ENCODE measurements around the gene SULF2. TPM values are rescaled to one million over a fixed set of nuclear protein-coding genes. Genes with fewer than 3 reads are reported as not detected.

The SULF2 gene
- total and polyA plus RNA-seq, 2 experiments from 2014 or later = 49.0 to 66.6 TPM

DNA sequence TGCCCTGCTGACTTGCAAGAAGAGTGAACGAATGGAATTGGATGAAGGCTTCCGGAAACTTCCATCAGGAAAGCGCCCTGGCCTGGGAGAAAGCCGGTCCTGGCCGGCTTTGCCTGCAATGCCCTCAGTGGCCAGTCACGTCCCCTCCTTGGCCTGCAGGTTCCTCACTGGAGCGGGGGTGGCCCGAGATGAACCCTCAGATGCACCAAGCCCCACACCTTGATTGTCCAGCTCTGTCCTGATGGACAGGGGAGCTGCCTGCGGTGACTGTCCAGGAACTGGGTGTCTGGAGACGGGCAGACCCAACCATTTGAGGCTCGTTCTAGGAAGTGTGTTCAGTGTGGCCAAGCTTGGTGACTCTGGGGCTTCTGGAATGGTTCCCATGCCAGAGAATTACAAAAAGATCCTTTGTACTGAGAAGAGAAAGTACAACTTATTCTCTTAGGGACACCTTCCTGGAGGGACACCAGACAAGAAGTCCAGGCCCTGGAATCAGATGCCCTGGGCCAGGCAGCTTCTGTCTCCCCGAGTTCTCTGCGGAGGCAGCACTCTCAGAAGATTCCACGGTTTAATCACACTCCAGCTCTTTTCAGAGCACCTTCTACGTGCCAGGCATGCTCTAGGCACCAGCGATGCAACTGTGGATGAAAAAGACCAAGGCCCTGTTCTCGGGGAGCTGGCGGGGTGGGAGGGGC lies 17.1 kb upstream of the SULF2 start:
- Histone ChIP-seq H3K4me1 (ENCODE audit: insufficient read depth) (no peaks in the 10 kb centered on the region), H3K4me3 (no peak overlapping the region), H3K9me3 (ENCODE audit: low read depth) (no peaks in the 10 kb centered on the region), H4K20me1 (ENCODE audit: insufficient read depth, poor library complexity, severe bottlenecking) (no peaks in the 10 kb centered on the region), H3K79me2 (no peaks in the 10 kb centered on the region), H3K4me2 (no peak overlapping the region), H3K36me3 (replicated peaks; ENCODE audit: insufficient read depth, low read depth) (no peaks in the 10 kb centered on the region), H3K27me3 (peaks cover 16% of the 10 kb centered on the region), H3K27ac (no peak overlapping the region), H3K9me2 (replicated peaks; ENCODE audit: insufficient read depth) (no peaks in the 10 kb centered on the region), H2AFZ (no peak overlapping the region)
- WGBS (ENCODE audit: low lambda C conversion rate, missing lambda C conversion rate) = 91% methylated on average over 18 of the region's 18 CpGs
- TF ChIP-seq, protein P1, sequence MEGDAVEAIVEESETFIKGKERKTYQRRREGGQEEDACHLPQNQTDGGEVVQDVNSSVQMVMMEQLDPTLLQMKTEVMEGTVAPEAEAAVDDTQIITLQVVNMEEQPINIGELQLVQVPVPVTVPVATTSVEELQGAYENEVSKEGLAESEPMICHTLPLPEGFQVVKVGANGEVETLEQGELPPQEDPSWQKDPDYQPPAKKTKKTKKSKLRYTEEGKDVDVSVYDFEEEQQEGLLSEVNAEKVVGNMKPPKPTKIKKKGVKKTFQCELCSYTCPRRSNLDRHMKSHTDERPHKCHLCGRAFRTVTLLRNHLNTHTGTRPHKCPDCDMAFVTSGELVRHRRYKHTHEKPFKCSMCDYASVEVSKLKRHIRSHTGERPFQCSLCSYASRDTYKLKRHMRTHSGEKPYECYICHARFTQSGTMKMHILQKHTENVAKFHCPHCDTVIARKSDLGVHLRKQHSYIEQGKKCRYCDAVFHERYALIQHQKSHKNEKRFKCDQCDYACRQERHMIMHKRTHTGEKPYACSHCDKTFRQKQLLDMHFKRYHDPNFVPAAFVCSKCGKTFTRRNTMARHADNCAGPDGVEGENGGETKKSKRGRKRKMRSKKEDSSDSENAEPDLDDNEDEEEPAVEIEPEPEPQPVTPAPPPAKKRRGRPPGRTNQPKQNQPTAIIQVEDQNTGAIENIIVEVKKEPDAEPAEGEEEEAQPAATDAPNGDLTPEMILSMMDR (IDR thresholded peaks at IDR 0.05; ENCODE audit: poor library complexity) = no peak
- TF ChIP-seq EZH2phosphoT487 (IDR thresholded peaks at IDR 0.05; ENCODE audit: low read depth, severe bottlenecking, unreplicated experiment) = no peak
- TF ChIP-seq EZH2 (IDR thresholded peaks at IDR 0.05; ENCODE audit: borderline replicate concordance) = no peak
- no peak for DNase-seq (ENCODE audit: low spot score)

GRCh38 chr20:47801759-47802158 lies 16.5 kb upstream of the SULF2 start:
- WGBS (ENCODE audit: low lambda C conversion rate, missing lambda C conversion rate) = 76% methylated on average over 15 of the region's 15 CpGs
- H3K36me3 ChIP-seq (replicated peaks; ENCODE audit: insufficient read depth, low read depth) = no peaks in the 10 kb centered on the region
- H3K27ac ChIP-seq = no peak overlapping the region
- H3K9me2 ChIP-seq (replicated peaks; ENCODE audit: insufficient read depth) = no peaks in the 10 kb centered on the region
- peaks cover 11% of the 10 kb centered on the region for H3K27me3 ChIP-seq
- H3K79me2 ChIP-seq = no peaks in the 10 kb centered on the region
- no peak overlapping the region for H3K4me2 ChIP-seq
- no peaks in the 10 kb centered on the region for H3K4me1 ChIP-seq (ENCODE audit: insufficient read depth)
- TF ChIP-seq, protein P1 (IDR thresholded peaks at IDR 0.05; ENCODE audit: poor library complexity) = no peak
- no peak for TF ChIP-seq EZH2 (IDR thresholded peaks at IDR 0.05; ENCODE audit: borderline replicate concordance)
- TF ChIP-seq EZH2phosphoT487 (IDR thresholded peaks at IDR 0.05; ENCODE audit: low read depth, severe bottlenecking, unreplicated experiment) = no peak
- no peaks in the 10 kb centered on the region for H4K20me1 ChIP-seq (ENCODE audit: insufficient read depth, poor library complexity, severe bottlenecking)
- DNase-seq (ENCODE audit: low spot score) = no peak
- no peak overlapping the region for H2AFZ ChIP-seq
- no peaks in the 10 kb centered on the region for H3K9me3 ChIP-seq (ENCODE audit: low read depth)
- no peak overlapping the region for H3K4me3 ChIP-seq

DNA sequence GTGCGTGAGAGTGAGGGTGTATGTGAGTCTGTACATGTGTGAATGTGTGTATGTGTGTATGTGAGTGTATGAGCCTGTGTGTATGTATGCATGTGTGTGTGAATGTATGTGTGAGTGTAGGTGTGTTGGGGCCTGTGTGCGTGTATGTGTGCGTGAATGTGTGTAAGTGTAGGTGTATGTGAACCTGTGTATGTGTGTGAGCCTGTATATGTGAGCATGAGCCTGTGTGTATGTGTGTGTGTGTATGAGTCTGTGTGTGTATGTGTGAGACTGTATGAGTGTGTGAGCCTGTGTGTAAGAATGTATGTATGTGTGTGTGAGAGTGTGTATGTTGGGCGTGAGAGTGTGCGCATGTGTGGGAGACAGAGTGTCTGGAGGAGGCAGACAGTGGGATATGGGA lies 15.8 kb upstream of the SULF2 start:
- H3K9me2 ChIP-seq (replicated peaks; ENCODE audit: insufficient read depth) = no peaks in the 10 kb centered on the region
- H3K9me3 ChIP-seq (ENCODE audit: low read depth) = no peaks in the 10 kb centered on the region
- DNase-seq (ENCODE audit: low spot score) = no peak
- peaks cover 7% of the 10 kb centered on the region for H3K27me3 ChIP-seq
- no peaks in the 10 kb centered on the region for H4K20me1 ChIP-seq (ENCODE audit: insufficient read depth, poor library complexity, severe bottlenecking)
- H3K79me2 ChIP-seq = no peaks in the 10 kb centered on the region
- H3K4me1 ChIP-seq (ENCODE audit: insufficient read depth) = no peaks in the 10 kb centered on the region
- H3K4me3 ChIP-seq = no peak overlapping the region
- H2AFZ ChIP-seq = no peak overlapping the region
- H3K36me3 ChIP-seq (replicated peaks; ENCODE audit: insufficient read depth, low read depth) = no peaks in the 10 kb centered on the region
- H3K4me2 ChIP-seq = no peak overlapping the region
- no peak overlapping the region for H3K27ac ChIP-seq
- 97% methylated on average over 5 of the region's 5 CpGs for WGBS (ENCODE audit: low lambda C conversion rate, missing lambda C conversion rate)
- TF ChIP-seq EZH2phosphoT487 (IDR thresholded peaks at IDR 0.05; ENCODE audit: low read depth, severe bottlenecking, unreplicated experiment) (no peak), EZH2 (IDR thresholded peaks at IDR 0.05; ENCODE audit: borderline replicate concordance) (no peak)

GRCh38 chr20:47800623-47801022 lies 15.3 kb upstream of the SULF2 start:
- H3K27ac ChIP-seq = no peak overlapping the region
- H4K20me1 ChIP-seq (ENCODE audit: insufficient read depth, poor library complexity, severe bottlenecking) = no peaks in the 10 kb centered on the region
- H3K4me2 ChIP-seq = no peak overlapping the region
- H3K9me3 ChIP-seq (ENCODE audit: low read depth) = no peaks in the 10 kb centered on the region
- no peaks in the 10 kb centered on the region for H3K9me2 ChIP-seq (replicated peaks; ENCODE audit: insufficient read depth)
- no peak overlapping the region for H3K4me3 ChIP-seq
- no peaks in the 10 kb centered on the region for H3K4me1 ChIP-seq (ENCODE audit: insufficient read depth)
- TF ChIP-seq EZH2phosphoT487 (IDR thresholded peaks at IDR 0.05; ENCODE audit: low read depth, severe bottlenecking, unreplicated experiment) (no peak), EZH2 (IDR thresholded peaks at IDR 0.05; ENCODE audit: borderline replicate concordance) (no peak)
- TF ChIP-seq, protein P1 (IDR thresholded peaks at IDR 0.05; ENCODE audit: poor library complexity) = no peak
- H3K79me2 ChIP-seq = no peaks in the 10 kb centered on the region
- 74% methylated on average over 11 of the region's 11 CpGs for WGBS (ENCODE audit: low lambda C conversion rate, missing lambda C conversion rate)
- peaks cover 3% of the 10 kb centered on the region for H3K27me3 ChIP-seq
- no peak overlapping the region for H2AFZ ChIP-seq
- no peaks in the 10 kb centered on the region for H3K36me3 ChIP-seq (replicated peaks; ENCODE audit: insufficient read depth, low read depth)
- DNase-seq (ENCODE audit: low spot score) = peak; percentile 29

Measured in hepatocyte (in vitro differentiated cells).